ENCODE results near the gene B3GNT2.
A peak's percentile ranks its signal among the peaks of the same experiment; 100 is the strongest.

Gene B3GNT2

DNA sequence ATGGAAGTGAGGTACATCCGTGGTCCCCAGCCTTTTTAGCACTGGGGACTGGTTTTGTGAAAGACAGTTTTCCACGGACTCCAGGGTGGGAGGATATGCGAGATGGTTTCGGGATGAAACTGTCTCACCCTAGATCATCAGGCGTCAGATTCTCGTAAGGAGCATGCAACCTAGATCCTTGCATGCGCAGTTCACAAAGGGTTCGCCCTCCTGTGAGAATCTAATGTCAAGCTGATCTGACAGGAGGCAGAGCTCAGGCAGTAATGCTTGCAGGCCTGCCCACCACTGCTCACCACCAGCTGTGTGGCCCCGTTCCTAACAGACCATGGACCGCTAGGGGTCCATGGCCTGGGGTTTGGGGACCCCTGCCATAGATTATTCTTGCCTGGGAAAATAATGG lies 11.6 kb downstream of the B3GNT2 start:
- no peak for DNase-seq

DNA sequence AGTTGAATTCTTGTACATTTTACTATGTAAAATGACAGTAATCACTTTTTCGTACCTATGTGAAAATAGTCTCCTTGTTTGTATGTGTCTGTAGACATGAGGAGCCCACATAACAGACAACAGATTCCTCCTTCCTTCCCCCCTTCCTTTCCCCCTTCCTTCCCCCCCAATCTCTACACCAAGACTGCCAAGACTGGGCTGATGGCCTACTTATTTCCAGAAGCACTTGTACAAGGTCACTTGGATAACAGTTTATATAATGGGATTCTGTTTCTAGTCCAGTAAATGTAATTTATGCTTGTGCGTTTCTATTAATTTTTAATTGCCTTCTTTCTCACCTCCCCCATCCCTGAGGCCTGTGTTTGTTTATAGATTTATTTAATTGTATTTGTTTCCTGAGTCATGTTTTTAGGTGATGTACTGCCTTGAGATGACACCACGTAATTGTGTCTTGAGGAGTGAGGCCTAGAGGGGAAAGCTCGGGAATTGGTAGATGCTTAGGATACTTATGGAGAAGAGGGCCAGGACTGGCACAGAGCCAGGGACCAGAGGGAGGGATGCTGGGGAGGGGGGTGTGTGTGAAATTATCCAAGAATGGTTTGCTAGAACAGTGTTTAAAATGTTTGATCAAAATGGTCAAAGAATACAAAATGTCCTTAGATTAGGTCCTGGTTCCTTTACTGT lies 12.3 kb downstream of the B3GNT2 start:
- no peak for DNase-seq

DNA sequence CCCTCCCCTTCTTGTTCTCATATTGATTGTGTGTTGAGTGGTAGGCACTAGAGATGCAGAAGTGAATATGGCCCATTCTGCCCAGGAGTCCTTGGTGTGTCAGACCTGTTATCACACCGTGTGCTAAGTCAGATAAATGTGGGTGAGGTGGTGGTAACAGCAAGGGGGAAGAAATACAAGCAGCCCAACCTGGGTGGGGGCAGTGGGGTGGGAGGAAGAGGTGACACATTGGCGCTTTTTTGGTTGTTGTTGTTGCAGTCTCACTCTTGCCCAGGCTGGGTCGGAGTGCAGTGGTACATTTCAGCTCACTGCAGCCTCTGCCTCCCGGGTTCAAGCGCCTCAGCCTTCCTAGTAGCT lies 12.8 kb downstream of the B3GNT2 start:
- no peak for DNase-seq

DNA sequence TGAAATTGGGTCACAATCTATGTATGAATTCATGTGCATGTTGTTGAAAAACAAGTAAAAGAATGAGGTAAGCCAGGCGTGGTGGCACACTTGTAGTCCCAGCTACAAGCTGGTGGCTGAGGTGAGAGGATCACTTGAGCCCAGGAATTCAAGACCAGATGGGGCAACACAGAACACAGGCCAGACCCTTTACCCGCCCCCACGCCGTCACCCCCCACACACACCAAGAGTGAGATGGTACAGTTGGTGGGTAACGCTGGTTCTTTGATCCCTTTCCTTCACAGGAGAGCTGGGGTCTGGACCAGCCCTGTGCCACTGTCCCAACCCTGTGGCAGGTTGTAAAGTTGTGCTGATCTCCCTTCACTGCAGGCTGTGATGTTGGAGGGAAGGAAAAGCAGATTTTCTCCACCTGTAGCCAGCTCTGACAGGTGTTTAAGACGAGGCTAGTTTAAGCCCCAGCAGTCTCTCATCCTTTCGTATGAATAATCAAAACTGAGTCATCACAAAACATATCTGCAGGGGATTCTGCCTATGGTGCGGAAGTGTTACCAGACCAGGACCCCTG lies 13.6 kb downstream of the B3GNT2 start:
- no peak for DNase-seq

DNA sequence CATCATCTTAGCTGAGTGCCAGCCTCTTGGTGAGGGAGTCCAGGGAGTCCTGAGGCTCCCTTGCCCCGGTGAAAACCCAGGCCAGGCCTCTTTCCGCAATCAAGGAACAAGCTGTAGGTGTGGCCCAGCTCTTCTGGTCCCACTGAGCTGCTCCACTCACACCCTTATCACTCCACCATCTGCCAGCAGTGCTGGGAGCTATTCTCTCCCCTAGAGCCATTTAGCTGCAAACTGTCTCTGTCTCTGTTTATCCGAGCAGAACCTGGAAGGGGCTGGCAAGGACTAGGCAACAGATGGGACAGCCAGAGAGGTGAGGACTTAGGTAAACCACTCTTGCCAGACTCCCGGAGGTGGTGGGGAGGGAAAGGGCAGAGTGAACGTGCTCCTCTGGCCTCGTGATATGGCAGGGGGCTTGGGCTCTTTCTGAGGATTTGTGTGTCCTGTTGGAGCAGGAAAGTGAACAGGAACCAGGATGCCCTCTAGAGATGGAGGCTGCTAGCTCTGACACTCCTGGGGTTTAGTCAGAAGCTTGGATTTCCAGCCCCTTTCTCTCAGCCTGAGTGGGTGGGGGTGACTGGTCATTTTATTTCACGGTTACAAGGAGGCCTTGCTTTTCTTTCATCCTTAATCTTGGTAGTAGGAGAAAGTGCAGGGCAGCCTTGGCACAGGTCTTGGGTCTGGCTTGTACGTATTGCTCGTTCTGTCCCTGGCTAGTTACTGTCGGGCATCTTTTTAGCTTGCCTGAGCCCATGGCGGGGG lies 19.6 kb downstream of the B3GNT2 start:
- peak; percentile 83 for DNase-seq

DNA sequence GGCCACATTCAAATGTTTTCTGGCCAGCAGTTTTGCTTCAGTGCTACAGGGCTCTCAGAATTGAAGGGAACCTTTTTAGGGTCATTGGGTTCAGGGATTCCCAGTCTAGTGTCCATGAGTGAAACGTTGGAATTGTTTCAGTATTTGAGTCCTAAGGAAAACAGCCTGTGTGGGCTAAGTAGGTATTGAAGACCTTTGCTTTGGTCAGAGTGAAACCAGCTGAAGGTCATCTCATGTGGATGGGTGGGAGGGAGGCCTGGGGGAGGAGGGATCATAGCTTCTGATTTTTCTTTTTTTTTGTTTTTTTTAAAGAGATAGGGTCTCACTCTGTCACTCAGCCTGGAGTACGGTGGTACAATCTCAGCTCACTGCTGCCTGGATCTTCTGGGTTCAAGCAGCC lies 20.2 kb downstream of the B3GNT2 start:
- DNase-seq: no peak

DNA sequence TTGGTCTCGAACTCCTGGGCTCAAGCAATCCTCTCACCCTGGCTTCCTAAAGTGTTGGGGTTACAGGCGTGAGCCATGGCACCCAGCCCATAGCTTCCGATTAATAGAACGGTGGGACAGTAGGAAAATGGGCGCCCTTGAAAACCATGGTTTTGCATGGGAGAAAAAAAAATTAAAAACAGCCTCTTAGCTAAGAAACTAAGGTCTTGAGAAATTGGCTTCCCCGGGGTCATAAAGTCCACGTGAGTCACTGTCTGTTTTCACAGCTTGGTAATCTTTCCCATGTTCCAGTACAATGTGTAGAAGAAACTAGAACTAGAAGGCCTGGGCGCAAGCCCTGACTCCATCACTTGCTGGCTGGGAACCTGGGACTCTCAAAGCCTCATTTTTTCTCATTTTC lies 20.7 kb downstream of the B3GNT2 start:
- DNase-seq: no peak

DNA sequence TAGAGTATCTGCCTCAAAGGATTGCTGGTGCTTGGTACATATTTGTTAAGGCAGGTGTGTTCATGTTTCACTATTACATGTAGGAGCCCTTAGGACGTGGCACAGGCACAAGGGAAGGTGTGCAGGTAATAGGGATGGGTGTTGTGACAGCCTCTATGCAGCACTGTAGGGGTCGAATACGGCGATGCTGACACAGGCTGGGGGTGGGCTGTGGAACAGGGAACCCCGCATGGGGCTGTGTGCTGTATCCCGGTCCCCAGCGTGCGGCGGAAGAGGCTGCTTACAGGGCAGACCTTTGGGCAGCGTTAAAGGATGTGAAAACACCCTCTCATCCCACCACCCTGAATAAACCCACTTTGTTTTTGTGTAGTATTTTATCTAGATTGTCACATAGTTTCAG lies 21.5 kb downstream of the B3GNT2 start:
- no peak for DNase-seq

DNA sequence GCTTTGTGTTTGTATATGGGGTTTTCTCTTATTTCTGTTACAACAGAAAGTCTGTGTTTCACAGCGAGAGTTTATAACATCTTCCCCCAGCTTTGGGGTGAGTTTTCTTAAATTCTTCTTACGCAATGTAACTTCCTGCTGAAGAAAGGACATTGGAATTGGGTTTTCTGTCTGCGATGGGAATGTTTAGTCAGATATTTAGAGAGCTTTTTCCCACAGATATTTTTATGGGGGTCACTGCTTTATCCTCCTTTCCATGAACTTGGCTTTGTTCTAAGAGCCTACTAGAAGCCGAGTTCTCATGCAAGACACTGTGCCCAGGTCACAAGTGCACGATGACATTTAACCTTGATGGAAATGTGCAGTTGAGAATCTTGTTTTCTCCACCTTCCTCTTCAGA lies 22.1 kb downstream of the B3GNT2 start:
- no peak for DNase-seq

DNA sequence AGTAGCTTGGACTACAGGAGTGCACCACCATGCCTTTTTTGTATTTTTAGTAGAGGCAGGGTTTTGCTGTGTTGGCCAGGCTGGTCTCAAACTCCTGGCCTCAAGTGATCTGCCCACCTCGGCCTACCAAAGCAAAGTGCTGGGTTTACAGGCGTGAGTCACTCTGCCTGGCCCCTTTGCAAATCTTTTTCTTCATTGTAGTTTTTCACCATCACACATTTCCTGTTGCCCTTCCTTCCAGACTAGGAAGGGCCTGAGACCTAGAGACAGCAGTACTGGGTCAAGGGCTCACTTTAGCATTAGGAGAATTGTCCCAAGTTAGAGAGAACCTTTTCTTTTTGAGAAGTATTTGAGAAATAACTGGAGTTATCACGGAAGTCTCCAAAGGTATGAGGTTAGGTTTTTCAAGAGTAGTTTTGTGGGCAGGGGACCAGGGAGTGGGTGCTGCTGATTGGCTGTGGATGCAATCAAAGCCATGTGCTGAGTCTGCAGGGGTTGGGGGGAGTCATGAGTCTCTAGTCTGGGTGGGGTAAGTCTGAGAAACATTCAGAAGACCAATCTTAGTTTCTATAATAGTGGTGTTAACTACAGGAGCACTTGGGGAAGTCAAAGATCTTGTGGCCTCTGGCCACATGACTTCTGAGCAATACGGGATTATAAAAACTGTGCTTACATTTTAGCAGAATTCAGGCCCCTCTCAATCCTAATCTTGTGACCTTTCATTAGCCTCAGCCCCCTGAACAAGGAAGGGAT lies 23.7 kb downstream of the B3GNT2 start:
- DNase-seq: no peak

DNA sequence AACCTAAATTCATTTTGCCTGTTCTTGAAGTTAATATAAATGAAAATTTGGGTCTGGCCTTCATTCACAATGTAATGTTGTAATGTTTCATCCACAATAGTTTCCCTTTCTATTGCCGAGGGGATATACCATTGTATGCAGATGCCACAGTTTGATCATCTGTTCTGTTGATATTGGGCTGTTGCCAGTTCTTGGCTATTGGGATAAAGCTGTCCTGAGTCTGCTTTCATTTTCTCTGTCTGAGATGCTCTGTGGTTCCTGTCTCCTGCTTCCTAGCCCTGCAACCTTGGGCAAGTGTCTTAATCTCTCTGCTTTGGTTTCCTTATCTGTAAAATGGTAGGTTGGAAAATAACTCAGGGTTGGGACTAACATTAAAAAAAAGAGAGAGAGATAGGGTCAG lies 25.2 kb downstream of the B3GNT2 start:
- DNase-seq: no peak

DNA sequence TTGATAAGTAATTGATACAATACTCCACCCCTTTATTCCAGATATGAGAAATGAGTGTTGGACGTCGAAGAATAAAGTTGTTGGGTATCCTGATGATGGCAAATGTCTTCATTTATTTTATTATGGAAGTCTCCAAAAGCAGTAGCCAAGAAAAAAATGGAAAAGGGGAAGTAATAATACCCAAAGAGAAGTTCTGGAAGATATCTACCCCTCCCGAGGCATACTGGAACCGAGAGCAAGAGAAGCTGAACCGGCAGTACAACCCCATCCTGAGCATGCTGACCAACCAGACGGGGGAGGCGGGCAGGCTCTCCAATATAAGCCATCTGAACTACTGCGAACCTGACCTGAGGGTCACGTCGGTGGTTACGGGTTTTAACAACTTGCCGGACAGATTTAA lies 26.3 kb downstream of the B3GNT2 start:
- DNase-seq: no peak

DNA sequence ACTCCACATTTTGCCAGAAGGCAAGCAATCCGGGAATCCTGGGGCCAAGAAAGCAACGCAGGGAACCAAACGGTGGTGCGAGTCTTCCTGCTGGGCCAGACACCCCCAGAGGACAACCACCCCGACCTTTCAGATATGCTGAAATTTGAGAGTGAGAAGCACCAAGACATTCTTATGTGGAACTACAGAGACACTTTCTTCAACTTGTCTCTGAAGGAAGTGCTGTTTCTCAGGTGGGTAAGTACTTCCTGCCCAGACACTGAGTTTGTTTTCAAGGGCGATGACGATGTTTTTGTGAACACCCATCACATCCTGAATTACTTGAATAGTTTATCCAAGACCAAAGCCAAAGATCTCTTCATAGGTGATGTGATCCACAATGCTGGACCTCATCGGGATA lies 26.8 kb downstream of the B3GNT2 start:
- DNase-seq: no peak

DNA sequence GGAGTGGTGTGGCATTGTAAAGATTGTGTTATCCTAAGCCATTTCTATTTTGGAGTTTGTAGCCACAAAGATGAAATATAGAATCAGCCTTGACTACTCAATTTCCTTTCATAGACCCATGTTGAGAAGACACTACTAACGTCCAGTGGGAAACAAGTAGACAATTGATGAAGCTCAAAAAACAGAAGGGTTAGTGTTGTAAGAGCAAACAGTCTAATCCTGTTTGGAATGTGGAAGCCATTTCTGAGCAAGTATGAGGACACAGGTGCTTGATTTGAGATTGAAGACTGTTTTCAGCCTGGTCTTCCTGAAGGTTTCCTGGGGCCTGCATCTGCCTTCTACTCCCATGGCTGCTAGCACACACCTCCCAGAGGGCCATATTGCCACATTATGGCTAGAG lies 29.1 kb downstream of the B3GNT2 start:
- no peak for DNase-seq

DNA sequence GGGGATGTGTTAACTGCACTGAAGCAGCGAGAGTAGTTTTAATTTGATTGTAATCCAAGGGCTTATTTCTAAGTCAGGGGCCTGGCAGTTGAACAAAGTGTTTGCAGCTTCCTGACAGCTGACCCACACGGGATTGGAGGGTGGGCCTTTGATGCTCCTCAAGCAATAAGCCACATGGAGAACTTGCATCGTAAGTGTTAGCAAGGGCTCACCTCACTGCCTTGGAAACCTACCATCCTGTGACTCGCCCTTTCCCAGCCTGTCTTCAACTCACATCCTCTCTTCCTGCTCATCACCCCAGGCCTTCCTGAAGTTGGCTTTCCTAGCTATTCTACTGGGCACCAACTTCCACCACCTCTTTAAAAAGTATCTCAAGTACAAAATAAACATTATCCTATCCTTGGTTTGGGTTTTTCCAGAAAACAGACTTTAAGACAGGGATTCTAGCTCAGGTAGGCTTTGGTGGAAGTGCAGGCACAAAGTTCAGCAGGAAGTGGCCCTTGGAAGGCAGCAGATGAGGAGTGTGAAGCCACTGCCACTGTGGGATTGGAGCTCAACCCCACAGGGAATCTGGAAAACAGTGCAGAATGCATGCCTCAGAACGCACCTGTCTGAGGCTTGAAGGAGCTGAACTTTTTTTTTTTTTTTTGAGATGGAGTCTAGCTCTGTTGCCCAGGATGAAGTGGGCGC lies 31.6 kb downstream of the B3GNT2 start:
- no peak for DNase-seq

DNA sequence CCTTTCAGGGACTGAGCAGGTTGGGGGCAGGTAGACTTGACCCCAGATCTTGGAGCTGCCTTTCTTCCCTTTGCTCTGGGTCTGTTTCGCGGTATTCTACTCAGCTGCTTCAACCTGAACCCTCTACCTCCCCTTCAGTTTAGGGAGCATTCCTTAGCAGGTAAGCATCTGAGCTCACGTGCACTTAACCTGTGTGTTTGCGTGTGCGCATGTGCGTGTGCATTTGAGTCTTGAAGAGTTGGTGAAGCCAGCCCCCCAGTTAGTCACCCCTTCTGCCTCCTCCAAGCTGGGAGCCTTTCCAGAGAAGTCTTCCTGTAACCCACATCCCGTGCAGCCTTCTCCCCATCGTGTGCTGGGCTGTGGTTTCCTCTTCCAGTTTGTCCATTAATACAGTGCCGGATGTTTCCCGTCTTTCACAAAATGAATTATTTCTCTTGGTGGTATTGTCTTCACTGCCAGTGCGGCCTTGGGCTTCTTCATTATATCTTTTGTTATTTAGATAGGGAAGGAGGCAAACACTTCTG lies 33.2 kb downstream of the B3GNT2 start:
- no peak for DNase-seq

DNA sequence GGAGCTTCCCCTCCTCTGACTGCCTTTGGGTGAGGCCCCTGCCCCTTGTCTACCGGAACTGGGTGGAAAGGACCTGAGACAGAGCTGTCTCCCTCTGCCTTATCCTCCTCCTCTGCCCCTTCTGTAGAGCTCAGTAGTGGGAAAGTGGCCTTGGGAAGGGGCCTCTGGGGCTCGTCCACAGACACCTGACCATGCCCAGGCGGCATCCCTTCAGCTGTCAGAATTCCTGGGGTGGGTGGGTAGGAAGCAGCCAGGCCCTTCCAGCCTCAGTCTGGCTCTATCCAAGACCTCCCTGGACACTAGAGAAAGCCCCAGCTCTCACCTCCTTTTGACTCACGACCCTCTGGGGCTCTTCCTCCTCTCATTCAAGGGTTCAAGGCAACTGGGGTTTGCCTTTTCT lies 35.6 kb downstream of the B3GNT2 start:
- DNase-seq: no peak

DNA sequence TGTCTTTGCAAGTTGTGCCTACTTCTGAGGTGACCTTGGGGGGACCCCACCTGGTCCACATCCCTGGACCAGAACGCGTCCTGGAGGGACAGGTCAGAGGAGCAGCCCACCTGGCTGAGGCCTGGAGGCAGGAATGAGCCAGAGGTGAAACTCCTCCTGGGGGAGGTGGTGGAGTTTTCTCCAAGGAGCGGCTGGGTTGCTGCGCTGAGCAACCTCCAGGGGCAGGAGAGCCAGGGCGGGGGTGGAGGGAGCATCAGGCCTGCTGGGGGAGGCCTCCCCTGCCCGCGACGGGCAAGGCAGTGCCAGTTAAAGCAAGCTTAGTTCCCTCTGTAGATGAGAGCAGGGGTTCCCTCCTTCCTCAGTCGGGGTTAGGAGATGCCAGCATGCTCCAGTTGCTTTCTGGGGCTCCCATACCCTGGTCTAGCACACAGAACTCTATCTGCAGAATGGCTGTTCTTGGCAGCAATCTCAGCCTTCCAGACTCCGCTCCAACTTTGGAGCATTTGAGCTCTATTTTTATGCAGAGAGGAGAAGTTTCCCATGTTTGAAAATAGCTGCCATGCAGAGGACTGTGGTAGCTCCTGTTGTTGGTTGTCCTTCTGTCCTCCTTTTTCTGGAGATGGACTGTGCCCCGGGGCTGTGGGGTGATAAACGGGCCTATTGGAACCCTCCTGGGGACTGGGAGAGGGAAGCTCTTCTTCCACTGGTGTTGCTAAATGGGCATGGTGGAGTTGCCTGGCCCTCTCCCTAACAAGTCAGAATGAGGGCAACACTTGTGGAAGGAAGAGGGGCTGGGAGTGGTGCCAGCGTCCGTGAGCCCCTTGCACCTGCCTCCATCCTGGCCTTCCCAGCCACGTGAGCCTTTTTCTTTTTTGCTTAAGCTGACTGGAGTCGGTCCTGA lies 39.1 kb downstream of the B3GNT2 start:
- DNase-seq: no peak

DNA sequence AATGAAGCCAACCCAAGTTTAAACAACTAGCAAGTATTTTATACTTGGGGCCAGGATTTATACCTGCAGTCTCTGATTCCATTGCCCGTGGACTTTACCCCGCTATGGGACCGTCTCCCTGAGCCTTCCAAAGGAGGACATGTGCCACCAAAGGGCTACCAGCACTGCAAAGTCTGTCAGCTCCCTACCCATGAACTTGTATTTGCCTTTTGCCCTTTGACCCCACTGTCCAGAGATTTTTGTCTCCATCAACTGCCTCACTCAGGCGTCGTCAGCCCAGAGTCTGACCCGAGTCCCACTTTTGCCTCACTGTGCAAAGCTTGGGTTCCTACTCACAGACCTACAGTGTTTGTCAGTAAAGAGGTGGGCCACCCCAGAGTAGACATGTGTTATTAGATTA lies 40.6 kb downstream of the B3GNT2 start:
- no peak for DNase-seq

DNA sequence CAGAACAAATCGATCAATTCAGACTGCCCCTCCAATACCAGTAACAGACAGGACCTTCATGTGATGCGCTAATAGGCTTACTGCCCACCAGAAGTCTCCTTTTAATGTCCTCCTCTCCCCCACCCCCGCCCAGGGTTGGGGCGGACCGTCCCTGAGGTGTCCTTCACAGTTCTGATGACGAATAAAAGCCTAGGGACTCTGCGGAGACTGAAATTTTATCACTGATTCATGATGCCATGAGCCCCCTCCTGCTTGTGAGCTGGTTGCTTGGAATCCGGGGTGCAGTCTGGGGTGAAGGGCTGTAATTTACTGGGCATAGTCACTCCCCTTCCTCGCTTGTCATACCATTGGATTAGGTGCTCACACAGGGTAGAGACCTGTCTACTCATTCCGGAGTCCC lies 42.3 kb downstream of the B3GNT2 start:
- no peak for DNase-seq

DNA sequence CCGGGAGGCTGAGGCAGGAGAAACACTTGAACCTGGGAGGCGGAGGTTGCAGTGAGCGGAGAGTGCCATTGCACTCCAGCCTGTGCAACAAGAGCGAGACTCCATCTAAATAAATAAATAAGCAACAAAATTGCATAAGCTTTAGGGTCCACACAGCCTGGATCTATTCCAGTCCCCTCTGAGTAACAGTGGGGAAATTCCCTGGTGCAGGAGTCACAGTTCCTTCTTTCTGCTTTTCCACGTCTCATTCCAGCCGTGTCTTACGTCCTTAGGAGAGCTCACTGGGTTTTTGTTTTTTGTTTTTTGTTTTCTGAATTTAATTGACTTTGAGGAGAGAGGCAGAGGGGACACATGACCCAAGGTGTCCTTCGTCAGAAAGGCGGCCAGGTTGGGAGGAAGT lies 44.6 kb downstream of the B3GNT2 start:
- DNase-seq: no peak

DNA sequence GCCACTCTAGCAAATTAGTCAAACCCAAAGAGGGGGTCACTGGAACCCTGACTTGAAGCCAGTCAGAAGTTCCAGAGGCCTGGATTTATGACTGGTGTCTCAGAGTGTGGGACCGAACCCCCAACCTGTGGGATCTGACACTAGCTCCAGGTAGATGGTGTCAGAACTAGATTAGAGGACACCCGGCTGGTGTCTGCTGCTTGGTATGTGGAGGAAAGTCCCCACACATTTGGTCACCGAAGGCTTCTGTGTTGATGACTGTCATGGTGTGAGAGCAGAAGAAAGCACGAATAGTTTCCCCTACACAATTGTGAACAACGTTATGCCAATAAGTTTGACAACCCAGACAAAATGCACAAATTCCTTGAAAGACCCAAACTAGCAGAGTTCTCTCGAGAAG lies 48.1 kb downstream of the B3GNT2 start:
- DNase-seq: no peak

Measured in NCI-H1694 (cell line).